Skin epidermis (tissue), 12 donors: ENCODE results near the gene TP53.

Experiments used
- H3K27ac ChIP-seq, 21 experiments: fragments of 200-600 bp; sonication (generic) in 11 of 21; one replicate each; pipeline ENCODE4 v1.5.0; 2020; ENCODE audit warnings: mild to moderate bottlenecking in 3 of 21, inconsistent platforms in 2 of 21, moderate library complexity in 2 of 21
- H3K4me3 ChIP-seq, 7 experiments: fragments of 200-600 bp; sonication (generic) in 2 of 7; one replicate each; pipeline ENCODE4 v1.5.0; 2020; ENCODE audit warnings: inconsistent platforms in 2 of 7, mild to moderate bottlenecking in 2 of 7, moderate library complexity in 1 of 7

Gene TP53

DNA sequence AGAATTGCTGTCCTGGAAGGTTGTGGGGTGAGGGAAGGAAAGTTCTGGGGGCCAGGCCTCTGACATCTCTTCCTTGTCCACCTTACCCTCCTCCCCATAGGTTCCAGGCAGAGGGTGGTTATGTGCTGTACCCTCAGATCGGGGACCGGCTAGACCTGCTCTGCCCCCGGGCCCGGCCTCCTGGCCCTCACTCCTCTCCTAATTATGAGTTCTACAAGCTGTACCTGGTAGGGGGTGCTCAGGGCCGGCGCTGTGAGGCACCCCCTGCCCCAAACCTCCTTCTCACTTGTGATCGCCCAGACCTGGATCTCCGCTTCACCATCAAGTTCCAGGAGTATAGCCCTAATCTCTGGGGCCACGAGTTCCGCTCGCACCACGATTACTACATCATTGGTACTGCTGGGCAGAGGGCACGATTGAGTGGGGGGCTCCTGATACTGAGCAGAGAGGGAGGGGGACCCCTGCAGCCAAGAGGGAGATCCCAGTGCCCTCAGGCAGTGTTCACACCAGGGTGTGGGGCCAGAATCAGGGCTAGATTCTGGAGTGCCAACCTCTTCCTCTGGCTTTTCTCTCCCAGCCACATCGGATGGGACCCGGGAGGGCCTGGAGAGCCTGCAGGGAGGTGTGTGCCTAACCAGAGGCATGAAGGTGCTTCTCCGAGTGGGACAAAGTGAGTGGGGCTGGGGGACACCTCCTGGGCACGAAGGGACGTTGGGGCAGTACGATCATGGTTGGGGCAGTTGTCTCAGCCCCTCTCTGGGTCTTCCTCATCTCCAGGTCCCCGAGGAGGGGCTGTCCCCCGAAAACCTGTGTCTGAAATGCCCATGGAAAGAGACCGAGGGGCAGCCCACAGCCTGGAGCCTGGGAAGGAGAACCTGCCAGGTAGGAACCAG is 20.8 kb upstream of the TP53 start:
- no peak overlapping the region for H3K4me3 ChIP-seq
- H3K27ac ChIP-seq, result no peak overlapping the region

DNA sequence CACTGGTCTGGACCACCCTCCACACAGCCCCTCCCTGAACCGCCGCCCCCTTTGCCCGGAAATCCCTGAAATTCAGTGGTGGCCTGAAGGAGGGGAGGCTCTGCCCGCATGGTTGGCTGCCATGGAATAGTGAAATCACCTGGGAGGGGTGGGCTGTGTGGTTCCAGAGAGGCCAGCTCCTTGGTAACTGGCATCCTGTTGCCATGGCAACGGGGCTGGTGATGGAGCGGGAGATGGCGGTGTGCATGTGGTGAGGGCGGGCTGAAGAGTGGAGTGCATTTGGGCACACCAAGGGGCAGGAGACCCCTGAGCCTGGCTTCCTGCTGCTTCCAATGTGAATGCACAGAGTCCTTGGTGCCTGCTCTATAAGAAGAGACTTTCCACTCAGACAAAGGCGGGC is 20.2 kb upstream of the TP53 start:
- Histone ChIP-seq H3K4me3 (no peak overlapping the region), H3K27ac (no peak overlapping the region)

GRCh38 chr17:7706631-7707354 is 19.5 kb upstream of the TP53 start:
- Histone ChIP-seq H3K27ac (no peak overlapping the region), H3K4me3 (no peak overlapping the region)

GRCh38 chr17:7705269-7706255 is 18.3 kb upstream of the TP53 start:
- Histone ChIP-seq H3K27ac (peak overlapping the region in 11 of 21 experiments; percentile 2 to 67 (median 47)), H3K4me3 (peak overlapping the region; percentile 28 to 58 (median 47))

DNA sequence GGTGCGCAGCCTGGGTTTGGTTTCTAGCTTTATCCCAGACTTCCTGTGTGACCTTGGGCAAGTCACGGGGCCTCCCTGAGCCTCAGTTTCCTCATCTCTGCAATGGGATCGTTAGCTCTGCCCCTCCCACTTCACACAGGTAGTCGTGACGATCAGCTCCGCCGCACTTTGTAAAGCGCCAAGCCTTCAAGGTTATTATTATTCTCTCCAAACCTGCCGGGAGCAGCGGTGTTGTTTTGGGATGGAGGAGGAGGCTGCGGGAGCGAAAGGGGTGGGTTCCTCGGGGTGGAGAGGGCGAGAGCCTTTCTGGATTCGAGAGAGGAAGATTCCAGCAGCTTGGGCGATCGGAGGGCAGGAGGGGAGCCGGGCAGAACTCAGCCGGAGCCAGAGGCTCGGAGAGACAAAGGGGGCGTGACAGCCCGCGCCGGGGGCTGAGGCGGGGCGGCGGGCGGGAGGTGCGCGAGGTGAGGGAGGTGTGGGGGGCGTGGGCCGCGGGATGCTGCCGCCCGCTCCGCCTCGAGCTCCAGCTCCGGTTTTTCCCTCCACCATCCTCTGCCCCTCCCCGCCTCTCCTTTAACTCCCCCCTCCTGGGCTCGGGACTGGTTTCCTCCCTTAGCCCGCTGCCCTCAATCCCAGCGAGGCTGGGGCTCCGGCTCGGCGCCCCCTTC is 17.4 kb upstream of the TP53 start, which contains the start of gene EFNB3:
EFNB3 (plus strand) TSS at position 602 of the 668 bp plus-strand sequence. CDS start 397 bp downstream, outside the sequence.
- Histone ChIP-seq H3K27ac (peak within 1 kb of the TSS in 11 of 21 experiments; percentile 2 to 67 (median 47)), H3K4me3 (peak within 1 kb of the TSS; percentile 28 to 58 (median 47))

GRCh38 chr17:7703584-7704479 is 16.5 kb upstream of the TP53 start:
- peak overlapping the region in 1 of 7 experiments; percentile 58 for H3K4me3 ChIP-seq

DNA sequence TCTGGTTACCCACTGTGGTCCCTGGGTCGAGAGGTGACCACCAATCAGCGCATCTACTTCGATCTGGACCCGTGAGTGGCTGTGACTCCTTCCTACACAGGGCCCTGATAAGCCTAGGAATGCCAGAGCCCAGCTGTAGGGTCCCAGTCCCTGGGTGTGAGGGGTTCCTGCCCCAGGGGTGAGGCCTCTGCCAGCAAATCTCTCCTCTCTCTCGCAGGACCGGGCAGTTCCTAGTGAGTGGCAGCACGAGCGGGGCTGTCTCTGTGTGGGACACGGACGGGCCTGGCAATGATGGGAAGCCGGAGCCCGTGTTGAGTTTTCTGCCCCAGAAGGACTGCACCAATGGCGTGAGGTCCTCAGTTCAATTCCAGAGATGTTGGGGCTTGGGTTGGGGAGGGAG is 15.5 kb upstream of the TP53 start:
- Histone ChIP-seq H3K4me3 (no peak overlapping the region), H3K27ac (no peak overlapping the region)

More at GRCh38 chr17:7703584-7704479, 16.5 kb upstream of the TP53 start:
- H3K27ac ChIP-seq, result peak overlapping the region in 2 of 21 experiments; percentile 6 to 48

- Histone ChIP-seq H3K4me3 (no peak overlapping the region), H3K27ac (no peak overlapping the region)
Observed at GRCh38 chr17:7701681-7702080, 14.4 kb upstream of the TP53 start.

DNA sequence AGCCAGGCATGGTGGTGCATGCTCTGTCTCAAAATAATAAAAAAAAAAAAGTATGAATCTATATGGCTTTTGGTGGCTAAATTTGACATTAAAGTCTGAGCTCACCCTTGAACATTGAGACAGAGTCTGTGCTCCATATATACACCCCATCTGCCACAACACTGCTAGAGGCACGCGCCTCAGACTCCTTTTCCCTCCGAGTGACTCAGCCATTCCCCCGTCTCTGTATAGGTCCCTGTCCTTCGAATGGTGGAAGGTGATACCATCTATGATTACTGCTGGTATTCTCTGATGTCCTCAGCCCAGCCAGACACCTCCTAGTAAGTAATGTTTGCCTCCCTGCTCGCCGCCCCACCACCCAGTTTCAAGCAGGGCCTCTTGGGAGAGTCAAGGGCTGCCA is 13.2 kb upstream of the TP53 start:
- Histone ChIP-seq H3K27ac (no peak overlapping the region), H3K4me3 (no peak overlapping the region)

GRCh38 chr17:7697828-7698588 is 10.7 kb upstream of the TP53 start:
- Histone ChIP-seq H3K27ac (no peak overlapping the region), H3K4me3 (no peak overlapping the region)

GRCh38 chr17:7695586-7695985 is 8.3 kb upstream of the TP53 start:
- H3K27ac ChIP-seq, result no peak overlapping the region
- no peak overlapping the region for H3K4me3 ChIP-seq

- H3K4me3 ChIP-seq, result peak overlapping the region; percentile 72 to 96 (median 90)
- H3K27ac ChIP-seq, result peak overlapping the region in 18 of 21 experiments; percentile 4 to 99 (median 68)
Observed at GRCh38 chr17:7688808-7689316, 1.6 kb upstream of the TP53 start.

DNA sequence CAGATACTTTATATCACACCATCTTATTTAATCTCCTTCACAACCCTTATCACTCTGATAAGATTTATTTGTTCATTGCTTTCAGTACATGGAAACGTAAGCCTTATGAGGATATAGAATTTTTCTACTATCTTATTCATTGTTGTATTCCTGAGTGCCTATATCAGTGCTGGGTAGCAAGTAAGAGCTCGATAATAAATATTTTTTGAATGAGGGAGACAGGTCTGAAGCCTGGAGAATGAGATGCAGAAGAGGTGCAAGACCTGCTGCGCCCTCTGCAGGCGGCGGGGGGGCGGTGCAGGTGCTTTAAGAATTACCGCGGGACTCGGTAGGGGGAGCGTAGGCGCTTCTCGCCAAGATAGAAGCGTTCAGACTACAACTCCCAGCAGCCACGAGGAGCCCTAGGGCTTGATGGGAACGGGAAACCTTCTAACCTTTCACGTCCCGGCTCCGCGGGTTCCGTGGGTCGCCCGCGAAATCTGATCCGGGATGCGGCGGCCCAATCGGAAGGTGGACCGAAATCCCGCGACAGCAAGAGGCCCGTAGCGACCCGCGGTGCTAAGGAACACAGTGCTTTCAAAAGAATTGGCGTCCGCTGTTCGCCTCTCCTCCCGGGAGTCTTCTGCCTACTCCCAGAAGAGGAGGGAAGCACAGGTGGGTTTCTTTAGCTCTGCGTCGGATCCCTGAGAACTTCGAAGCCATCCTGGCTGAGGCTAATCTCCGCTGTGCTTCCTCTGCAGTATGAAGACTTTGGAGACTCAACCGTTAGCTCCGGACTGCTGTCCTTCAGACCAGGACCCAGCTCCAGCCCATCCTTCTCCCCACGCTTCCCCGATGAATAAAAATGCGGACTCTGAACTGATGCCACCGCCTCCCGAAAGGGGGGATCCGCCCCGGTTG is 868 bp upstream of the TP53 start, which contains the start of gene WRAP53:
WRAP53 (plus strand) TSS at position 570 of the 900 bp plus-strand sequence; CDS start at position 742, 172 bp downstream.
- Histone ChIP-seq H3K27ac (peak within 1 kb of the TSS; percentile 81 to 99 (median 95)), H3K4me3 (peak within 1 kb of the TSS; percentile 72 to 96 (median 90))

GRCh38 chr17:7686222-7687071 is 843 bp downstream of the TP53 start:
- peak overlapping the region; percentile 72 to 96 (median 90) for H3K4me3 ChIP-seq

More at GRCh38 chr17:7686222-7687071, 843 bp downstream of the TP53 start:
- H3K27ac ChIP-seq, result peak overlapping the region; percentile 81 to 99 (median 95)
